AG04449 (cell line): ENCODE measurements around the gene EVA1A.

Experiments
- CTCF ChIA-PET: fragments of 350-600 bp; formaldehyde crosslinking; extraction: SDS; loops from one replicate; lab custom pipeline; 2021; ENCODE audit warnings: antibody characterized with exemption; lab: Yijun Ruan, JAX
- POLR2A ChIA-PET: fragments of 400-600, 350-600 bp; formaldehyde crosslinking; extraction: SDS; loops from one replicate; lab custom pipeline; 2020; ENCODE audit warnings: antibody characterized with exemption, inconsistent platforms; lab: Yijun Ruan, JAX
- DNase-seq: peaks from one replicate; pipeline ENCODE4 v3.0.0-alpha.2; 2010; ENCODE audit warnings: low read depth, low spot score
- H3K4me3 ChIP-seq: 2 replicates; pipeline ENCODE4 v1.5.1; 2011; ENCODE audit warnings: low read depth, mild to moderate bottlenecking, control low read depth, low read length
- TF ChIP-seq, protein P1 (sequence below): IDR thresholded peaks from one replicate; pipeline ENCODE4 v1.5.1; 2011; ENCODE audit warnings: mild to moderate bottlenecking, moderate library complexity, low read length, control low read depth, inconsistent platforms; ENCODE audit not compliant: insufficient read depth; ENCODE audit errors: missing control alignments

EVA1A gene

DNA sequence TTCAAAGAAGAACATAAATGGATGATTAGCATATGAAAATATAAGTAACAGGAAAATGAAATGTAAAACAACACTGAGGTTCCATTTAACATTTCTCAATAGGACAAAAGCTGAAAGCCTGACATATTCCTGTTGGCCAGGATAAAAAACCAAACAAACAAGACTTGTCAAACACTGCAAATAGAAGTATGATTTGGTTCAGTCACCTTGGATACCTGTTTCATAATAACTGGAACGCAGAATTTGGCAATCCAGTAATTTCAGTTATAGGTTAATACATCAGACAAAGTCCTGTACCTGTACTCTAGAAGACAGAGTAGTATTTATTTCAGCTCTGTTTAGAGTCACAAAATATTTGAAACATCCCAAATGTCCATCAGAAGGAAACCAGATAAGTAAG is 16.5 kb upstream of the EVA1A start:
- DNase-seq, result no peak
- TF ChIP-seq, protein P1, sequence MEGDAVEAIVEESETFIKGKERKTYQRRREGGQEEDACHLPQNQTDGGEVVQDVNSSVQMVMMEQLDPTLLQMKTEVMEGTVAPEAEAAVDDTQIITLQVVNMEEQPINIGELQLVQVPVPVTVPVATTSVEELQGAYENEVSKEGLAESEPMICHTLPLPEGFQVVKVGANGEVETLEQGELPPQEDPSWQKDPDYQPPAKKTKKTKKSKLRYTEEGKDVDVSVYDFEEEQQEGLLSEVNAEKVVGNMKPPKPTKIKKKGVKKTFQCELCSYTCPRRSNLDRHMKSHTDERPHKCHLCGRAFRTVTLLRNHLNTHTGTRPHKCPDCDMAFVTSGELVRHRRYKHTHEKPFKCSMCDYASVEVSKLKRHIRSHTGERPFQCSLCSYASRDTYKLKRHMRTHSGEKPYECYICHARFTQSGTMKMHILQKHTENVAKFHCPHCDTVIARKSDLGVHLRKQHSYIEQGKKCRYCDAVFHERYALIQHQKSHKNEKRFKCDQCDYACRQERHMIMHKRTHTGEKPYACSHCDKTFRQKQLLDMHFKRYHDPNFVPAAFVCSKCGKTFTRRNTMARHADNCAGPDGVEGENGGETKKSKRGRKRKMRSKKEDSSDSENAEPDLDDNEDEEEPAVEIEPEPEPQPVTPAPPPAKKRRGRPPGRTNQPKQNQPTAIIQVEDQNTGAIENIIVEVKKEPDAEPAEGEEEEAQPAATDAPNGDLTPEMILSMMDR, result no peak
- POLR2A ChIA-PET, result no interaction called here
- H3K4me3 ChIP-seq, result no peak overlapping the region
- CTCF ChIA-PET, result interaction anchor here (1.0 to 1.3 kb wide), 2 partner anchors 12 to 31 kb away, joined by 3 to 4 read pairs; no protein-coding TSS in a partner anchor

DNA sequence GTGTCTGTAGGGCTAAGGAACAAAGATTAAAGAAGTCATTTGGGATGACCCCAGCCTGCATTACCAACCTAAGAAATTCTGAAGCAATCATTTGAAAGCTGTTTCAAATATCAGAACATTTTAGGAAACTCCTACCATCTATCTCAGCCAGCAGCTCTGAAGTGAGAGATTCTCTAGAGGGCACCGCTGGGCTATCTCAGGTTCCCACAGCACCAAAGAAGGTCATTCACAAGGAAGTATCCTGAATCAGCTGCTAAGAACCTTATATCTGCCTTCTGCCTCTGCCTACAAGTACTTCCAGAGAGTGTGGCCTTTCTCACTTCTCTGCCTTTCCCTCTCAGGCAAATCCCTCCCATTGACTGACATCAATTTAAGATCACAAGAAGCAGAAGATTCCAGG is 13.4 kb upstream of the EVA1A start:
- TF ChIP-seq, protein P1, result peak; percentile 6
- ChIA-PET POLR2A (interaction anchor here (1.1 kb wide), 1 partner anchor 13 kb away, joined by 3 read pairs; the partner anchor contains the start of gene EVA1A), CTCF (interaction anchor here (0.7 to 7.1 kb wide), 16 partner anchors 9 to 109 kb away, joined by 3 to 53 read pairs (median 4); partner anchors contain the start of gene EVA1A)
- no peak for DNase-seq
- H3K4me3 ChIP-seq, result no peak overlapping the region

- ChIA-PET CTCF (interaction anchor here (0.7 to 7.1 kb wide), 11 partner anchors 9 to 68 kb away, joined by 3 to 53 read pairs (median 7); partner anchors contain the start of gene EVA1A), POLR2A (no interaction called here)
- TF ChIP-seq, protein P1, result no peak
- H3K4me3 ChIP-seq, result no peak overlapping the region
- no peak for DNase-seq
These were observed 12.6 kb upstream of the EVA1A start for GRCh38 chr2:75573145-75573878.

- TF ChIP-seq, protein P1, result no peak
- POLR2A ChIA-PET, result no interaction called here
- CTCF ChIA-PET, result interaction anchor here (0.7 to 7.1 kb wide), 4 partner anchors 10 to 37 kb away, joined by 3 to 53 read pairs (median 18); no protein-coding TSS in a partner anchor
- no peak for DNase-seq
- H3K4me3 ChIP-seq, result no peak overlapping the region
These were observed 11.1 kb upstream of the EVA1A start for GRCh38 chr2:75571730-75572430.

DNA sequence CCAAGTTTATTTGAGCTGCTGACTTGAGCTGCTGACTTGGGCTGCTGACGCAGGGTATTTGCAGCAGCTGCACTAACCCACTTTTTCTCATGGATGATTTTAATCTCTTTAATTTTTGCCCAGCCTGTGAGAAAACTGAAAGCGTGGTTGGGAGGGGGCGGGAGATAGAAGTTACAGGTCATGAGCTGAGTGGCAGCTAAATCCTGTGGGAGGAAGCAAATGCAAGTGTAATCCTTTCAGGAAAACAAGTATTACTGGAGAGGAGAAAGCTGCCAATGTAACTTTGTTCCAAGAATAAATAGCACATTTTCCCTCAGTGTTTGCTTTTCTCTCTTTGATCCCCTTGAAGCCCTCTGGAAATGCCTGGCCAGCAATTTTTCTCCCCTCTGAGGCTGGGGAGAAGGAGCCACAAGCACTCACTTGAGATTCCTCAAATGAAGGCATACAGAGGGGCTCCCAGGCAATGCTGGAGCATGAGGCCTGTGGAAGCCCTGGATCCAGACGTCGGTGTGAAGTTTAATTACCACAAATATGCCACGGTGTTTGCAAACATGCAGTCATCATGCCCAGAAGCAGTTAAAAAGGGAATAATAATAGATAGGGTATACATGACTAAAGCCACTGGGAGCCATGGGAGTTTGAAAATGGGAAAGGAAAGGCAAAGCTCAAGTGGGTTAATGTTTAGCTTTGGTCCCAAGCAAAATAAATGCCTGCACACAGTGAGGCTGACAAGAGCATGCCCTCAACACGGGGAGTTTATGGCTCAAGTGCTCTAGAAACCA is 10.4 kb upstream of the EVA1A start:
- H3K4me3 ChIP-seq, result no peak overlapping the region
- TF ChIP-seq, protein P1, result no peak
- DNase-seq, result no peak
- ChIA-PET CTCF (interaction anchor here (1.2 to 7.1 kb wide), 4 partner anchors 10 to 105 kb away, joined by 3 to 53 read pairs (median 6); partner anchors contain the start of gene EVA1A), POLR2A (interaction anchor here (1.0 to 1.6 kb wide), 2 partner anchors 18 to 36 kb away, joined by 4 read pairs; no protein-coding TSS in a partner anchor)
